ENCODE results near the gene MISP3. TPM values are rescaled to one million over a fixed set of nuclear protein-coding genes. Genes with fewer than 3 reads are reported as not detected.

Gene MISP3
- total RNA-seq, 1 experiment from 2014 or later, result 3.2 TPM

- H3K4me1 Mint-ChIP-seq, result peaks cover 8% of the 10 kb centered on the region; the same call in 1 of the 2 replicates
- H3K36me3 Mint-ChIP-seq, result no peaks in the 10 kb centered on the region
- DNase-seq (ENCODE audit: low spot score) (peak; percentile 71), ATAC-seq (peak; percentile 32)
- peaks cover 70% of the 10 kb centered on the region for H3K27me3 Mint-ChIP-seq (ENCODE audit: low read depth)
- ChIA-PET POLR2A (interaction anchor here (0.7 kb wide), 1 partner anchor 138 kb away, joined by 3 read pairs; no protein-coding TSS in a partner anchor), CTCF (interaction anchor here (0.6 to 6.6 kb wide), 26 partner anchors 9 to 399 kb away, joined by 3 to 164 read pairs (median 6); partner anchors contain the start of genes ASF1B, DCAF15, IL27RA and PALM3)
- H3K27ac Mint-ChIP-seq, result no peak overlapping the region
- H3K9me3 Mint-ChIP-seq, result no peaks in the 10 kb centered on the region
- H3K4me3 Mint-ChIP-seq, result peak overlapping the region; percentile 84
- TF ChIP-seq TEAD4 (CRISPR knock-in tag; IDR thresholded peaks at IDR 0.05) (no peak), CREM (CRISPR knock-in tag; IDR thresholded peaks at IDR 0.05) (peak; percentile 26; the same call in 1 of the 2 replicates), CTCF (IDR thresholded peaks at IDR 0.05) (peak; percentile 26; the same call in 1 of the 2 replicates), ETV6 (CRISPR knock-in tag; IDR thresholded peaks at IDR 0.05) (no peak), ZNF138 (CRISPR knock-in tag; conservative IDR thresholded peaks at IDR 0.05) (no peak), CBFB (CRISPR knock-in tag; IDR thresholded peaks at IDR 0.05; ENCODE audit: low read depth) (no peak), TEAD1 (CRISPR knock-in tag; IDR thresholded peaks at IDR 0.05) (no peak), NR1H2 (CRISPR knock-in tag; IDR thresholded peaks at IDR 0.05) (no peak), SOX15 (CRISPR knock-in tag; IDR thresholded peaks at IDR 0.05) (no peak), ZNF232 (CRISPR knock-in tag; IDR thresholded peaks at IDR 0.05) (no peak), FOXP1 (CRISPR knock-in tag; IDR thresholded peaks at IDR 0.05; ENCODE audit: borderline replicate concordance) (peak; percentile 53; the same call in 1 of the 2 replicates), ARID4B (CRISPR knock-in tag; IDR thresholded peaks at IDR 0.05; ENCODE audit: borderline replicate concordance) (no peak), SMAD4 (CRISPR knock-in tag; IDR thresholded peaks at IDR 0.05) (no peak), NFE2L1 (CRISPR knock-in tag; IDR thresholded peaks at IDR 0.05) (no peak), FOXJ3 (CRISPR knock-in tag; IDR thresholded peaks at IDR 0.05; ENCODE audit: borderline replicate concordance) (no peak), TCF7 (CRISPR knock-in tag; IDR thresholded peaks at IDR 0.05; ENCODE audit: low read depth) (no peak), CREB1 (CRISPR knock-in tag; IDR thresholded peaks at IDR 0.05) (no peak), MLX (CRISPR knock-in tag; IDR thresholded peaks at IDR 0.05) (no peak), ZNF396 (CRISPR knock-in tag; IDR thresholded peaks at IDR 0.05; ENCODE audit: borderline replicate concordance) (no peak), EMX1 (CRISPR knock-in tag; IDR thresholded peaks at IDR 0.05) (0 out of 2 replicates have a peak, but pooled peaks have one; percentile 35), FOXP4 (CRISPR knock-in tag; IDR thresholded peaks at IDR 0.05) (no peak; the same call in 1 of the 2 replicates), ZNF219 (CRISPR knock-in tag; IDR thresholded peaks at IDR 0.05; ENCODE audit: borderline replicate concordance) (no peak), SMAD3 (CRISPR knock-in tag; IDR thresholded peaks at IDR 0.05; ENCODE audit: borderline replicate concordance) (no peak), ZNF423 (CRISPR knock-in tag; IDR thresholded peaks at IDR 0.05) (no peak), ESRRA (CRISPR knock-in tag; IDR thresholded peaks at IDR 0.05; ENCODE audit: borderline replicate concordance) (no peak), RELA (CRISPR knock-in tag; IDR thresholded peaks at IDR 0.05; ENCODE audit: borderline replicate concordance) (no peak), ERG (CRISPR knock-in tag; IDR thresholded peaks at IDR 0.05) (no peak), SP1 (CRISPR knock-in tag; conservative IDR thresholded peaks at IDR 0.05) (peak; percentile 70; the same call in 1 of the 2 replicates), GTF2I (CRISPR knock-in tag; conservative IDR thresholded peaks at IDR 0.05) (no peak)
Measured at GRCh38 chr19:14073261-14073924, 807 bp downstream of the MISP3 start.
